ENCODE results near the gene RPTOR. TPM values are rescaled to one million over a fixed set of nuclear protein-coding genes. Genes with fewer than 3 reads are reported as not detected.
A peak's percentile ranks its signal among the peaks of the same experiment; 100 is the strongest.

The RPTOR gene
- total RNA-seq, 3 donors from 2014 or later (not counting 1 experiment from before 2014, with no cell fraction given): 49.2 to 63.6 (median 55.4) TPM

GRCh38 chr17:80964859-80965580 is 420.4 kb downstream of the RPTOR start:
- DNase-seq (no peak), ATAC-seq (no peak)
- Histone ChIP-seq H3K4me1 (ENCODE audit: control insufficient read depth, insufficient read depth, low read length) (peaks cover 15% of the 10 kb centered on the region), H3K9me3 (ENCODE audit: control insufficient read depth, insufficient read depth, low read length) (no peaks in the 10 kb centered on the region), H3K36me3 (ENCODE audit: control insufficient read depth, insufficient read depth, low read length) (peaks cover 9% of the 10 kb centered on the region), H3K27me3 (ENCODE audit: control insufficient read depth, insufficient read depth, low read length) (no peaks in the 10 kb centered on the region), H3K27ac (ENCODE audit: low read length) (no peak overlapping the region), H3K4me3 (ENCODE audit: low read length) (no peak overlapping the region)
- H3K4me1 Mint-ChIP-seq: no peaks in the 10 kb centered on the region
- no peak overlapping the region for H3K27ac Mint-ChIP-seq
- WGBS (ENCODE audit: insufficient coverage): 96% methylated on average over 36 of the region's 36 CpGs
- no peaks in the 10 kb centered on the region for H3K36me3 Mint-ChIP-seq
- no peaks in the 10 kb centered on the region for H3K27me3 Mint-ChIP-seq (ENCODE audit: low read depth in 2 of 2)
- TF ChIP-seq CTCF (IDR thresholded peaks at IDR 0.05): no peak
- H3K4me3 Mint-ChIP-seq: no peak overlapping the region
- no peaks in the 10 kb centered on the region for H3K9me3 Mint-ChIP-seq
- intact Hi-C loops (cut with micrococcal nuclease): no loop called here

GRCh38 chr17:80965606-80966005 is 421.0 kb downstream of the RPTOR start:
- Mint-ChIP-seq H3K36me3 (no peaks in the 10 kb centered on the region), H3K4me1 (no peaks in the 10 kb centered on the region), H3K27me3 (ENCODE audit: low read depth in 2 of 2) (no peaks in the 10 kb centered on the region), H3K4me3 (no peak overlapping the region), H3K9me3 (no peaks in the 10 kb centered on the region), H3K27ac (no peak overlapping the region)
- peaks cover 9% of the 10 kb centered on the region for H3K36me3 ChIP-seq (ENCODE audit: control insufficient read depth, insufficient read depth, low read length)
- WGBS (ENCODE audit: insufficient coverage): 92% methylated on average over 21 of the region's 21 CpGs
- DNase-seq: no peak
- intact Hi-C loops (cut with micrococcal nuclease): no loop called here
- H3K4me1 ChIP-seq (ENCODE audit: control insufficient read depth, insufficient read depth, low read length): peaks cover 21% of the 10 kb centered on the region
- no peak for ATAC-seq
- H3K4me3 ChIP-seq (ENCODE audit: low read length): no peak overlapping the region
- H3K9me3 ChIP-seq (ENCODE audit: control insufficient read depth, insufficient read depth, low read length): no peaks in the 10 kb centered on the region
- no peak for TF ChIP-seq CTCF (IDR thresholded peaks at IDR 0.05)
- H3K27me3 ChIP-seq (ENCODE audit: control insufficient read depth, insufficient read depth, low read length): no peaks in the 10 kb centered on the region
- no peak overlapping the region for H3K27ac ChIP-seq (ENCODE audit: low read length)

DNA sequence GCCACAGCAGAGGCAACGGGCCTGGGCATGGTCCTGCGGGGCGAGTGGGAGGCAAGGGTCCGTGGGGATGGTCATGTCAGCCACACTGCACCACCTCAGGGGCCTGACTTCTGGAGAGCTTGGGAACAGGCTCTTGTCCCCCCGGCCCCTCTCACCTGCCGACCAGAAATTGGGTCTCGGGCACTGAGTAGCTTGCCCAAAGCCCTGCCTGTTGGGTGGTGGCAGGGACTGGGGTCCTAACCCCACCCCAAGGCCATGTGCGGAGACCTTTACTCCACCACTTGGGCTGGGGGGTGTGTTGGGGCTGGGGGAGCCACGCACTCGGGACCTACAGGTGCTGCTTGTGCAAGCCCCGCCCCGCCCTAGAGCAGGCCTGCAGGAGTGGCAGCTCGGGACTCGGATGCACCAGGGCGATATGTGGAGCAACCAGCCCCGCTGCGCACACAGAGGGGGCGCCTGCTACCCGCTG is 422.8 kb downstream of the RPTOR start:
- Histone ChIP-seq H3K27ac (ENCODE audit: low read length) (no peak overlapping the region), H3K4me3 (ENCODE audit: low read length) (no peak overlapping the region), H3K36me3 (ENCODE audit: control insufficient read depth, insufficient read depth, low read length) (peaks cover 7% of the 10 kb centered on the region), H3K4me1 (ENCODE audit: control insufficient read depth, insufficient read depth, low read length) (peaks cover 24% of the 10 kb centered on the region), H3K9me3 (ENCODE audit: control insufficient read depth, insufficient read depth, low read length) (no peaks in the 10 kb centered on the region), H3K27me3 (ENCODE audit: control insufficient read depth, insufficient read depth, low read length) (no peaks in the 10 kb centered on the region)
- Mint-ChIP-seq H3K4me1 (no peaks in the 10 kb centered on the region), H3K27ac (no peak overlapping the region), H3K4me3 (no peak overlapping the region), H3K27me3 (ENCODE audit: low read depth in 2 of 2) (no peaks in the 10 kb centered on the region), H3K9me3 (no peaks in the 10 kb centered on the region), H3K36me3 (no peaks in the 10 kb centered on the region)
- WGBS (ENCODE audit: insufficient coverage): 94% methylated on average over 19 of the region's 19 CpGs
- intact Hi-C loops (cut with micrococcal nuclease): no loop called here
- no peak for ATAC-seq
- no peak for TF ChIP-seq CTCF (IDR thresholded peaks at IDR 0.05)
- no peak for DNase-seq

GRCh38 chr17:80968602-80969029 is 424.0 kb downstream of the RPTOR start:
- Histone ChIP-seq H3K4me3 (ENCODE audit: low read length) (no peak overlapping the region), H3K27me3 (ENCODE audit: control insufficient read depth, insufficient read depth, low read length) (no peaks in the 10 kb centered on the region), H3K9me3 (ENCODE audit: control insufficient read depth, insufficient read depth, low read length) (no peaks in the 10 kb centered on the region), H3K36me3 (ENCODE audit: control insufficient read depth, insufficient read depth, low read length) (peaks cover 7% of the 10 kb centered on the region), H3K27ac (ENCODE audit: low read length) (no peak overlapping the region), H3K4me1 (ENCODE audit: control insufficient read depth, insufficient read depth, low read length) (peaks cover 24% of the 10 kb centered on the region)
- no peak for TF ChIP-seq CTCF (IDR thresholded peaks at IDR 0.05)
- Mint-ChIP-seq H3K9me3 (no peaks in the 10 kb centered on the region), H3K27ac (peak overlapping the region in 1 of 2 donors; percentile 31), H3K4me1 (no peaks in the 10 kb centered on the region), H3K4me3 (no peak overlapping the region), H3K36me3 (no peaks in the 10 kb centered on the region), H3K27me3 (ENCODE audit: low read depth in 2 of 2) (no peaks in the 10 kb centered on the region)
- intact Hi-C loops (cut with micrococcal nuclease): no loop called here
- no peak for ATAC-seq
- WGBS (ENCODE audit: insufficient coverage): 90% methylated on average over 17 of the region's 17 CpGs
- no peak for DNase-seq
